GM21515 (cell line): ENCODE data around the gene CTXND1.
"Not testable (repeated sequence)": the region's sequence is repeated elsewhere in the genome, so short reads cannot be mapped to it uniquely, and the experiment has no call there.

ENCODE experiments used
- ATAC-seq: cut with Tn5 transposase; IDR thresholded peaks from one replicate; pipeline ENCODE4 v1.9.1; 2021; ENCODE audit not compliant: unreplicated experiment

Gene CTXND1

GRCh38 chr15:80252121-80252518, at the start of gene CTXND1:
Gene CTXND1 (minus strand): TSS chr15:80252213. CDS start chr15:80201949, 50,264 bp downstream.
- no peak for ATAC-seq

GRCh38 chr15:80301472-80301871, 49.5 kb upstream of the CTXND1 start:
- ATAC-seq, result no peak

- ATAC-seq, result not testable (repeated sequence)
Measured at GRCh38 chr15:80295777-80296176, 43.8 kb upstream of the CTXND1 start.

GRCh38 chr15:80292079-80292478, 40.1 kb upstream of the CTXND1 start:
- ATAC-seq, result no peak

GRCh38 chr15:80290891-80291290, 38.9 kb upstream of the CTXND1 start:
- ATAC-seq, result not testable (repeated sequence)

GRCh38 chr15:80289528-80290495, 37.8 kb upstream of the CTXND1 start:
- ATAC-seq, result no peak

- ATAC-seq, result no peak
Measured at GRCh38 chr15:80288131-80288530, 36.1 kb upstream of the CTXND1 start.

- no peak for ATAC-seq
Measured at GRCh38 chr15:80286055-80286454, 34.0 kb upstream of the CTXND1 start.

GRCh38 chr15:80285379-80285778, 33.4 kb upstream of the CTXND1 start:
- no peak for ATAC-seq

GRCh38 chr15:80283531-80283930, 31.5 kb upstream of the CTXND1 start:
- ATAC-seq, result no peak

GRCh38 chr15:80277147-80277546, 25.1 kb upstream of the CTXND1 start:
- ATAC-seq, result no peak

GRCh38 chr15:80275961-80276360, 23.9 kb upstream of the CTXND1 start:
- no peak for ATAC-seq

GRCh38 chr15:80274996-80275395, 23.0 kb upstream of the CTXND1 start:
- no peak for ATAC-seq

- no peak for ATAC-seq
Measured at GRCh38 chr15:80274554-80274953, 22.5 kb upstream of the CTXND1 start.

GRCh38 chr15:80272987-80273386, 21.0 kb upstream of the CTXND1 start:
- ATAC-seq, result no peak

- no peak for ATAC-seq
Measured at GRCh38 chr15:80270472-80270871, 18.5 kb upstream of the CTXND1 start.

- ATAC-seq, result no peak
Measured at GRCh38 chr15:80268101-80268500, 16.1 kb upstream of the CTXND1 start.

- no peak for ATAC-seq
Measured at GRCh38 chr15:80267658-80268057, 15.6 kb upstream of the CTXND1 start.

GRCh38 chr15:80266745-80267144, 14.7 kb upstream of the CTXND1 start:
- ATAC-seq, result no peak

- no peak for ATAC-seq
Measured at GRCh38 chr15:80266113-80266512, 14.1 kb upstream of the CTXND1 start.

- ATAC-seq, result no peak
Measured at GRCh38 chr15:80265021-80265420, 13.0 kb upstream of the CTXND1 start.

GRCh38 chr15:80264031-80264430, 12.0 kb upstream of the CTXND1 start:
- ATAC-seq, result no peak

- no peak for ATAC-seq
Measured at GRCh38 chr15:80260551-80260950, 8.5 kb upstream of the CTXND1 start.
